NB4 (cell line): ENCODE data around the gene CCDC50.

Source experiments
- POLR2A ChIP-seq: IDR thresholded peaks from 2 replicates; pipeline ENCODE4 v1.6.1; 2011; ENCODE audit warnings: mild to moderate bottlenecking; ENCODE audit not compliant: insufficient read length; ENCODE audit errors: extremely low read depth
- TF ChIP-seq, protein P1 (sequence below): IDR thresholded peaks from 2 replicates; pipeline ENCODE4 v1.6.1; 2011; ENCODE audit warnings: low read depth, low read length

DNA sequence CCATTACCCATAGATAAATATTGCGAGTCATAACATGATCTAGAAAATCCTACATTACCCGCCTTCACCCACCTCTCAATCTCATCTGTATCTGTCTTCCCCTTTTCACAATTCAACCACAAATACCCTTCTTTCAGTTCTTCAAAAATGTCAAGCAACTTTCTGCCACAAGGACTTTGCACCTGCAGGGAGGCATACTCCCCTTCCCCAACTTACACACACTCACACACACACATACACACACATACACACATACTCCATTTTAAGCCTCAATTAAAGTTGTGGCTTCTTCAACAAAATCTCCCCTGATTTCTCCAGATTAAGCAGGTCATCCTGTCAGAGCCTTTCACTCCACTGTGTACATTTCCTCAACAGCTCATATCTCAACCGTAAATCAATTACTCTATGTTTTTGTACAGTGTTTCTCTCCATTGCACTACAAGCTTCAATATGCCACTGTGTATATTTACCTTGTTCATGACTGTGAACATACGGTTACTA, 33.1 kb upstream of the CCDC50 start:
- TF ChIP-seq, protein P1, sequence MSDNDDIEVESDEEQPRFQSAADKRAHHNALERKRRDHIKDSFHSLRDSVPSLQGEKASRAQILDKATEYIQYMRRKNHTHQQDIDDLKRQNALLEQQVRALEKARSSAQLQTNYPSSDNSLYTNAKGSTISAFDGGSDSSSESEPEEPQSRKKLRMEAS = no peak
- no peak for TF ChIP-seq POLR2A
